B cell (primary cell): ENCODE data around the gene MAML3.

Source experiments
- CTCF ChIP-seq: fragments of 200-600 bp; IDR thresholded peaks from one replicate; pipeline ENCODE4 v1.8.0; 2022; ENCODE audit warnings: antibody characterized with exemption, mild to moderate bottlenecking
- EZH2 ChIP-seq: IDR thresholded peaks from 2 replicates; pipeline ENCODE4 v1.6.1; 2012; ENCODE audit warnings: borderline replicate concordance, low read depth, mild to moderate bottlenecking, moderate library complexity, low read length; ENCODE audit not compliant: insufficient read depth, poor library complexity, severe bottlenecking

- no peak for TF ChIP-seq CTCF
- no peak for TF ChIP-seq EZH2
Measured at GRCh38 chr4:140176735-140177134, 22.8 kb upstream of the MAML3 start.
